Fibroblast of lung (primary cell): ENCODE data around the gene ANKRD31. TPM values are rescaled to one million over a fixed set of nuclear protein-coding genes. Genes with fewer than 3 reads are reported as not detected.
"Not testable (repeated sequence)": the region's sequence is repeated elsewhere in the genome, so short reads cannot be mapped to it uniquely, and the experiment has no call there.

Experiments used
- DNase-seq, 2 donors: peaks; one replicate each; pipeline versions ENCODE4 v3.0.0 to v3.0.0-alpha.2; 2010; ENCODE audit warnings: low read depth in 2 of 2
- H2AFZ ChIP-seq: 2 replicates; pipeline ENCODE4 v1.5.1; 2012; ENCODE audit warnings: low read length, control low read depth, inconsistent platforms
- H3K27ac ChIP-seq: 2 replicates; pipeline ENCODE4 v1.5.1; 2011; ENCODE audit warnings: low read length, control low read depth; ENCODE audit not compliant: insufficient read depth
- H3K27me3 ChIP-seq: 2 replicates; pipeline ENCODE4 v1.5.1; 2011; ENCODE audit warnings: mild to moderate bottlenecking, low read length; ENCODE audit not compliant: control insufficient read depth, insufficient read depth
- H3K36me3 ChIP-seq: 2 replicates; pipeline ENCODE4 v1.5.1; 2011; ENCODE audit warnings: low read length; ENCODE audit not compliant: control insufficient read depth, insufficient read depth
- H3K4me1 ChIP-seq: 2 replicates; pipeline ENCODE4 v1.5.1; 2011; ENCODE audit warnings: low read length; ENCODE audit not compliant: control insufficient read depth, insufficient read depth; ENCODE audit errors: extremely low read depth
- H3K4me2 ChIP-seq: 2 replicates; pipeline ENCODE4 v1.5.1; 2011; ENCODE audit warnings: low read length, control low read depth; ENCODE audit not compliant: insufficient read depth; ENCODE audit errors: extremely low read depth
- H3K4me3 ChIP-seq, 4 experiments: fragments of 200-600 bp in 1 of 4; sonication (generic) in 1 of 4; replicated peaks in 1 of 4; 2 replicates each; pipeline ENCODE4 v1.5.1; 2011 to 2016; ENCODE audit warnings: low read length in 4 of 4, low read depth in 3 of 4, mild to moderate bottlenecking in 3 of 4, control low read depth in 2 of 4, inconsistent platforms in 1 of 4, mixed read lengths in 1 of 4; ENCODE audit not compliant: insufficient read depth in 1 of 4; ENCODE audit errors: control extremely low read depth in 1 of 4
- H3K79me2 ChIP-seq: 2 replicates; pipeline ENCODE4 v1.5.1; 2012; ENCODE audit warnings: mild to moderate bottlenecking, low read length, inconsistent platforms; ENCODE audit not compliant: control insufficient read depth, insufficient read depth
- H3K9ac ChIP-seq: 2 replicates; pipeline ENCODE4 v1.5.1; 2011; ENCODE audit warnings: mild to moderate bottlenecking, low read length, control low read depth; ENCODE audit not compliant: insufficient read depth
- H3K9me3 ChIP-seq: 2 replicates; pipeline ENCODE4 v1.5.1; 2012; ENCODE audit warnings: low read depth, low read length; ENCODE audit not compliant: control insufficient read depth, insufficient read depth
- H4K20me1 ChIP-seq: 2 replicates; pipeline ENCODE4 v1.5.1; 2011; ENCODE audit warnings: low read length; ENCODE audit not compliant: control insufficient read depth, insufficient read depth; ENCODE audit errors: extremely low read depth
- CTCF ChIP-seq, 2 donors: IDR thresholded peaks in 1 of 2; conservative IDR thresholded peaks in 1 of 2; 1 replicate in 1 of 2; 2 replicates in 1 of 2; pipeline ENCODE4 v1.5.1; 2011 to 2012; ENCODE audit warnings: low read length in 2 of 2, control low read depth in 1 of 2, inconsistent platforms in 1 of 2, low read depth in 1 of 2, mild to moderate bottlenecking in 1 of 2
- EZH2 ChIP-seq: IDR thresholded peaks from 2 replicates; pipeline ENCODE4 v1.5.1; 2012; ENCODE audit warnings: low read length, control low read depth, mild to moderate bottlenecking; ENCODE audit errors: missing control alignments
- polyA plus RNA-seq, 2 donors: library from polyadenylated mRNA; depleted of rRNA in 1 of 2; stranded (reverse) in 1 of 2; unstranded in 1 of 2; fragments of >200 nt; gene quantifications; 2 replicates each; pipeline ENCODE4 v1.2.1, GENCODE V29; 2011 to 2012; ENCODE audit warnings: missing spikeins in 1 of 2
- total RNA-seq: library from RNA; depleted of rRNA; stranded (reverse); fragments of >200 nt; gene quantifications from 2 replicates; pipeline ENCODE4 v1.2.1, GENCODE V29; 2014

Gene ANKRD31
- total and polyA plus RNA-seq, 2 donors (not counting 1 experiment from before 2014, with no cell fraction given), result 0.05 to 0.33 TPM

- Histone ChIP-seq H3K36me3 (no peaks in the 10 kb centered on the region), H2AFZ (no peak overlapping the region), H3K9ac (no peak overlapping the region), H4K20me1 (no peaks in the 10 kb centered on the region), H3K4me3 (no peak overlapping the region), H3K4me1 (no peaks in the 10 kb centered on the region), H3K4me2 (no peak overlapping the region), H3K27me3 (no peaks in the 10 kb centered on the region), H3K9me3 (no peaks in the 10 kb centered on the region), H3K27ac (no peak overlapping the region), H3K79me2 (no peaks in the 10 kb centered on the region)
- TF ChIP-seq EZH2, result no peak
- TF ChIP-seq CTCF (conservative IDR thresholded peaks at IDR 0.05 in 1 of 2, IDR thresholded peaks at IDR 0.05 in 1 of 2; ENCODE audit: low read depth in 1 of 2, low read length in 2 of 2), result peak; percentile 36 to 41
- peak; percentile 30 to 53 for DNase-seq
Observed at GRCh38 chr5:75265731-75266130, 29.1 kb upstream of the ANKRD31 start.

- H3K4me3 ChIP-seq, result no peak overlapping the region
- TF ChIP-seq EZH2 (no peak), CTCF (conservative IDR thresholded peaks at IDR 0.05 in 1 of 2, IDR thresholded peaks at IDR 0.05 in 1 of 2; ENCODE audit: low read depth in 1 of 2, low read length in 2 of 2) (no peak)
- H3K9me3 ChIP-seq, result no peaks in the 10 kb centered on the region
- no peaks in the 10 kb centered on the region for H3K27me3 ChIP-seq
- H4K20me1 ChIP-seq, result no peaks in the 10 kb centered on the region
- H3K4me2 ChIP-seq, result no peak overlapping the region
- H2AFZ ChIP-seq, result no peak overlapping the region
- no peak overlapping the region for H3K9ac ChIP-seq
- no peaks in the 10 kb centered on the region for H3K4me1 ChIP-seq
- no peak overlapping the region for H3K27ac ChIP-seq
- no peaks in the 10 kb centered on the region for H3K36me3 ChIP-seq
- no peaks in the 10 kb centered on the region for H3K79me2 ChIP-seq
- DNase-seq, result no peak
Observed at GRCh38 chr5:75262271-75262670, 25.6 kb upstream of the ANKRD31 start.

- no peaks in the 10 kb centered on the region for H3K36me3 ChIP-seq
- no peak overlapping the region for H3K27ac ChIP-seq
- no peaks in the 10 kb centered on the region for H3K4me1 ChIP-seq
- H3K4me2 ChIP-seq, result no peak overlapping the region
- DNase-seq, result no peak
- H3K4me3 ChIP-seq, result no peak overlapping the region
- H2AFZ ChIP-seq, result no peak overlapping the region
- H4K20me1 ChIP-seq, result no peaks in the 10 kb centered on the region
- TF ChIP-seq CTCF (conservative IDR thresholded peaks at IDR 0.05 in 1 of 2, IDR thresholded peaks at IDR 0.05 in 1 of 2; ENCODE audit: low read depth in 1 of 2, low read length in 2 of 2), result no peak
- no peaks in the 10 kb centered on the region for H3K27me3 ChIP-seq
- no peak overlapping the region for H3K9ac ChIP-seq
- no peaks in the 10 kb centered on the region for H3K9me3 ChIP-seq
- H3K79me2 ChIP-seq, result no peaks in the 10 kb centered on the region
Observed at GRCh38 chr5:75260708-75261107, 24.0 kb upstream of the ANKRD31 start.

GRCh38 chr5:75250452-75250851 is 13.8 kb upstream of the ANKRD31 start:
- not testable (repeated sequence) for H3K4me3 ChIP-seq, H2AFZ ChIP-seq, H3K36me3 ChIP-seq, H3K4me1 ChIP-seq, DNase-seq, H3K9me3 ChIP-seq, H3K79me2 ChIP-seq, H4K20me1 ChIP-seq, H3K9ac ChIP-seq, H3K4me2 ChIP-seq, H3K27ac ChIP-seq, H3K27me3 ChIP-seq
